GM18505 (cell line): Measurements from ENCODE around the gene RAD9B.
A peak's percentile ranks its signal among the peaks of the same experiment; 100 is the strongest.
"Not testable (repeated sequence)": the region's sequence is repeated elsewhere in the genome, so short reads cannot be mapped to it uniquely, and the experiment has no call there.

ENCODE experiments used
- ATAC-seq: cut with Tn5 transposase; IDR thresholded peaks from one replicate; pipeline ENCODE4 v1.9.1; 2021; ENCODE audit not compliant: unreplicated experiment
- POLR2A ChIP-seq: IDR thresholded peaks from 4 replicates; pipeline ENCODE4 v1.6.1; 2011; ENCODE audit warnings: borderline replicate concordance; ENCODE audit not compliant: insufficient read depth, insufficient read length; ENCODE audit errors: extremely low read depth

The RAD9B gene

GRCh38 chr12:110501752-110502738, at the start of gene RAD9B, which contains the start of gene VPS29:
Gene RAD9B, plus strand, starts transcription at chr12:110502331. Its CDS starts 7 bp downstream, at chr12:110502338.
Gene VPS29, minus strand, starts transcription at chr12:110502111. Its CDS starts 60 bp downstream, at chr12:110502051.
- TF ChIP-seq POLR2A = peak; percentile 96
- ATAC-seq = peak; percentile 93

- TF ChIP-seq POLR2A = no peak
- ATAC-seq = no peak
Measured at GRCh38 chr12:110453569-110454296, 48.4 kb upstream of the RAD9B start.

- ATAC-seq = no peak
- no peak for TF ChIP-seq POLR2A
Measured at GRCh38 chr12:110458756-110459155, 43.4 kb upstream of the RAD9B start.

GRCh38 chr12:110461189-110461588, 40.9 kb upstream of the RAD9B start:
- ATAC-seq = not testable (repeated sequence)

GRCh38 chr12:110465024-110465423, 37.1 kb upstream of the RAD9B start:
- ATAC-seq = no peak
- TF ChIP-seq POLR2A = no peak

GRCh38 chr12:110465765-110466164, 36.4 kb upstream of the RAD9B start:
- ATAC-seq = not testable (repeated sequence)

GRCh38 chr12:110466791-110467190, 35.3 kb upstream of the RAD9B start:
- no peak for TF ChIP-seq POLR2A

GRCh38 chr12:110467847-110468213, 34.3 kb upstream of the RAD9B start:
- no peak for ATAC-seq
- TF ChIP-seq POLR2A = no peak

More at GRCh38 chr12:110466791-110467190, 35.3 kb upstream of the RAD9B start:
- ATAC-seq = no peak

GRCh38 chr12:110468214-110469048, 33.7 kb upstream of the RAD9B start, which contains the start of the genes FAM216A and GPN3:
Gene FAM216A, plus strand, starts transcription at chr12:110468845. Its CDS starts 31 bp downstream, at chr12:110468876.
Gene GPN3, minus strand, starts transcription at chr12:110468257. Its CDS starts 54 bp downstream, at chr12:110468203.
- peak; percentile 85 for TF ChIP-seq POLR2A
- peak; percentile 61 for ATAC-seq

GRCh38 chr12:110475426-110475825, 26.7 kb upstream of the RAD9B start:
- no peak for TF ChIP-seq POLR2A
- no peak for ATAC-seq

- no peak for ATAC-seq
- no peak for TF ChIP-seq POLR2A
Measured at GRCh38 chr12:110498984-110499706, 3.0 kb upstream of the RAD9B start.

GRCh38 chr12:110501399-110501751, 756 bp upstream of the RAD9B start:
- ATAC-seq = no peak
- TF ChIP-seq POLR2A = no peak
